GM11168 (cell line): ENCODE measurements around the gene CDC42SE2.
"Not testable (repeated sequence)": the region's sequence is repeated elsewhere in the genome, so short reads cannot be mapped to it uniquely, and the experiment has no call there.

ENCODE experiments used
- in situ Hi-C: fragments of 300-500 bp; cut with MboI; formaldehyde crosslinking; loops from one replicate; pipeline ENCODE4 v1.12.0; 2022; ENCODE audit warnings: low sequenced_read_pairs; ENCODE audit not compliant: unreplicated experiment

CDC42SE2 gene

GRCh38 chr5:131246504-131246903, 17.3 kb upstream of the CDC42SE2 start:
- in situ Hi-C loops = no loop called here

GRCh38 chr5:131250751-131251475, 12.9 kb upstream of the CDC42SE2 start:
- in situ Hi-C loops = no loop called here

GRCh38 chr5:131252824-131253171, 11.1 kb upstream of the CDC42SE2 start:
- in situ Hi-C loops = no loop called here

GRCh38 chr5:131254025-131254424, 9.8 kb upstream of the CDC42SE2 start:
- in situ Hi-C loops = not testable (repeated sequence)

- in situ Hi-C loops = no loop called here
These were observed 9.1 kb upstream of the CDC42SE2 start for GRCh38 chr5:131254741-131255140.

GRCh38 chr5:131256507-131256823, 7.4 kb upstream of the CDC42SE2 start:
- in situ Hi-C loops = no loop called here

GRCh38 chr5:131258733-131259132, 5.1 kb upstream of the CDC42SE2 start:
- in situ Hi-C loops = no loop called here

GRCh38 chr5:131259326-131259725, 4.5 kb upstream of the CDC42SE2 start:
- in situ Hi-C loops = no loop called here

GRCh38 chr5:131260895-131261294, 3.0 kb upstream of the CDC42SE2 start:
- in situ Hi-C loops = no loop called here

- in situ Hi-C loops = no loop called here
These were observed 2.4 kb upstream of the CDC42SE2 start for GRCh38 chr5:131261483-131261882.

- in situ Hi-C loops = no loop called here
These were observed 806 bp upstream of the CDC42SE2 start for GRCh38 chr5:131262953-131263541.

- in situ Hi-C loops = no loop called here
These were observed 722 bp downstream of the CDC42SE2 start for GRCh38 chr5:131264451-131265099.

GRCh38 chr5:131265311-131265803, 1.5 kb downstream of the CDC42SE2 start:
- in situ Hi-C loops = no loop called here

GRCh38 chr5:131266370-131267060, 2.7 kb downstream of the CDC42SE2 start:
- in situ Hi-C loops = no loop called here

GRCh38 chr5:131268758-131269370, 5.0 kb downstream of the CDC42SE2 start:
- in situ Hi-C loops = no loop called here

- in situ Hi-C loops = loop anchor here (10.0 kb wide), 2 partner anchors 104 to 106 kb away; partner anchors contain the start of gene HINT1
These were observed 7.0 kb downstream of the CDC42SE2 start for GRCh38 chr5:131270809-131271208.

- in situ Hi-C loops = loop anchor here (10.0 kb wide), 2 partner anchors 103 to 107 kb away; partner anchors contain the start of gene HINT1
These were observed 8.0 kb downstream of the CDC42SE2 start for GRCh38 chr5:131271888-131272287.

- in situ Hi-C loops = loop anchor here (10.0 kb wide), 2 partner anchors 102 to 108 kb away; partner anchors contain the start of gene HINT1
These were observed 8.5 kb downstream of the CDC42SE2 start for GRCh38 chr5:131272307-131272706.

- in situ Hi-C loops = loop anchor here (10.0 kb wide), 2 partner anchors 102 to 108 kb away; partner anchors contain the start of gene HINT1
These were observed 8.9 kb downstream of the CDC42SE2 start for GRCh38 chr5:131272724-131273123.
